Umbilical cord (tissue), 2 donors: ENCODE measurements around the gene TRABD. TPM values are rescaled to one million over a fixed set of nuclear protein-coding genes. Genes with fewer than 3 reads are reported as not detected.
"Not testable (repeated sequence)": the region's sequence is repeated elsewhere in the genome, so short reads cannot be mapped to it uniquely, and the experiment has no call there.

Source experiments
- DNase-seq: peaks from one replicate; pipeline ENCODE4 v3.0.0-alpha.2; 2015; ENCODE audit warnings: low spot score
- total RNA-seq: library from RNA; depleted of rRNA; stranded (reverse); fragments of >200 nt; gene quantifications from one replicate; pipeline ENCODE4 v1.2.3, GENCODE V29; 2014; ENCODE audit warnings: low replicate concordance; ENCODE audit not compliant: insufficient read depth

TRABD gene
- total RNA-seq, 1 donor from 2014 or later: 20.5 TPM

DNA sequence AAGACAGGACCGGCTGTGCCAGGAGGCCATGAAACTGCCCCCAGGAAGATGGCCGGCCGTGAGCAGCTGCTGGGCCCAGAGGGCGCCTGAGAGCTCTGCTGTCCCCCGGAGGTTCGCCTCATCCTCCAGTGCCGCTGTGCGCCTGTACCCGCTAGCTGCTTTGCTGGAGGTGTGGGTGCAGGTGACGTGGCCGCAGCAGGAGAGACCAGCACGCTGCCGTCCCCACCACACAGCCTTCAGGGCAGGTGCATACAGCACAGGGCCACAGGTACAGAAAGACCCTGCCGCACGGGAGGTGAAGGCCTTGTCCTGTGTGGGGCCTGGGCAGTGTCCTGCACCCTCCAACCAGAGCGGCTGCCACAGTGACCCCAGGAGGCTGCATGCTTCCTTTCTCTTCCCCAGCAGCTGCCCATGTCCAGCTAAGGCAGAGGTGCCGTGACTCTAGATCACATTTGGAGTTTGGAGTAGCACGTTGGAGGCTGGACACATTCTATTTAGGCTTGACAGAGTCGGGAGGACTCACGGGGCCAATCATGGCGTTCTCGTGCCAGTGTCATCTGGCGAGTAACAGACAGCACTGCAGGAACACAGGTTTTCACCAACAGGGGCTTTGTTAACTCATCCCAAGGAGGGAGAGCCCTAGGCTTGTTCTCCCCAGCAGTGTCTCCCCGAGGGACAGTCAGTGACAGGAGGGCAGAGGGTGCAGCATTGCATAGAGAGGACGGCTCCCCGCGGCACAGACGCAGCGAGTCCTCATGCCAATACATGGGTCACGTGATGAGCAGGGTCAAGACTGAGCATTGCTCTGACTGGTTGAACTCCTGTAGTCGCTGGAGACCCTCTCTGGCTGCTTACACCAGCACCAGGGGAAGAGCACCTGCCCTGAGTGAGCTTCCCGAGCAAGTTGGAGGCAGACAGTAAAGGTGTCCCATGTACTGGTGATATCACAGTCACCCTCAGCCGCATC is 33.9 kb upstream of the TRABD start:
- DNase-seq: no peak

DNA sequence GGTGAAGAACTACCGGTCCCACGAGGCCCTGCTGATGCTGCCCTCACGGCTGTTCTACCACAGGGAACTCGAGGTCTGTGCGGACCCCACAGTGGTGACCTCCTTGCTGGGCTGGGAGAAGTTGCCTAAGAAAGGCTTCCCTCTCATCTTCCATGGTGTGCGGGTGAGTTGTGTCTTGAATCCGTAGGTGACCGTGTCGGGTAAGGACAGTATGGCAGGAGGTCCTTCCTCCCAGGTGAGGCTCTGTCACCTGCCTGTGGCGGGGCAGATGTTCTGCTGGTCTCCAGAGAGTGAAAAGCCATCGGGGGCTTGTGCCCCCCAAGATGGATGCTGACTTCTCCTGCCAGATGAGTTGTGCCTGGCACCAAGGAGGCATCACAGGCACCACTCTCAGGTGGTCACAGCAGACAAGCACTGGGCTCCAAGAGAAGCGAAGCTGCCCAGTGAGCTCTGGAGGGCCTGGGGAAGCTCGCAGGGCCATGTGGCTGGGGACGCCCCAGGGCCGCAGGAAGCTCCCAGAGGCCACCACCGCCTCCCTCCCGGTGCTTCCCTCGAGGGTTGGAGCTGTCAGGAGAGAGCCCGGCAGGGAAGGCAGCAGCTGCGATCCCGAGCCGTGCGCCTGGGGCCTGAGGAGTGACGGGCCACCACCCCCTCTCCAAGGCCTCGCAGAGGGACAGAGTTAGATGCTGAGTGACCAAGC is 32.5 kb upstream of the TRABD start:
- no peak for DNase-seq

DNA sequence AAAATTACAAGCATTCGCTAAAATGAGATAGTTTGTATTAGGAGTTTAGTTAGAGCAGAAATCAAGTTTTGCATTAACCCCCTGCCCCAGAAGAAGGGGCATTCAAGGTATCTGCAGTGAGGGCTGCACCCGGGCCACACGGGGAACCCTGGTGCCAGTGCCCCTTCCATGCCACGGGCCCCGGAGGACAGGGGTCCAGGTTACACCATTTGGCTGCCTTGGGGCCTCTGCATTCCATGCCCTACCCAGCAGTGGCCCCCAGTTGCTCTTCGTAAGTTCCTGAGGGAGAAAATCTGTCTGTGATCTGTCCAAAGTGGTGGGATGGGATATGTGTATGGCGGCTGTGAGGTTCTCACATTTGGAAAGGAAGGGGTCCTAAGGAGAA is 32.0 kb upstream of the TRABD start:
- no peak for DNase-seq

GRCh38 chr22:50157709-50158375 is 27.9 kb upstream of the TRABD start:
- no peak for DNase-seq

- no peak for DNase-seq
These were observed 24.8 kb upstream of the TRABD start for GRCh38 chr22:50160947-50161346.

GRCh38 chr22:50161508-50162390 is 24.0 kb upstream of the TRABD start:
- DNase-seq: no peak

DNA sequence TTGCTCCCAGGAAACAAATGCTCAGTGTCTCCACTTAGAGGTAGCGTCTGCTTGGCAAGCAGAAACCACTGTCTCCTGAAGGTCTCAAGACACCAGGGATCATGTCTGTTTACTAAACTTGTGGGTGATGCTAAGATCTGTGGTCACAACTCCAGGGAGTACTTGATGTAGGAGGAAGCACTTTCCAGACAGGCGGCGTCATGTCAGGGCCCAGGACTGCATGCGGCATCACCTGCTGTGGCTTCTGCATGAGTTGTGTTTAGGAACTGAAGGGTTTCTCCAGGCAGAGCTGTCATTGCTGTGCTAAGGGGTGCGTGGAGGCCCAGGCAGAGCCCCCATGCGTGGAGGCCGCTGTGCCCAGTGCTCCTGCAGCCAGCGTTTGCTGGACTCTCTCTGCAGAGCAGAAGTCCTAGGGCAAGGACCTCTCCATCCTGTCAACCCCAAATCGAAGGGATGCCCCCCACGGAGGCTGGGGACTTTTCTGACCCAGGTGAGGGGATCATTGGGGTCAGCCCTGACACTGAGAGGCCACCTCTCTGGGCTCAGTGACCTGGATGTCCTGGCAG is 23.2 kb upstream of the TRABD start:
- DNase-seq: no peak

- no peak for DNase-seq
These were observed 20.1 kb upstream of the TRABD start for GRCh38 chr22:50165436-50166123.

DNA sequence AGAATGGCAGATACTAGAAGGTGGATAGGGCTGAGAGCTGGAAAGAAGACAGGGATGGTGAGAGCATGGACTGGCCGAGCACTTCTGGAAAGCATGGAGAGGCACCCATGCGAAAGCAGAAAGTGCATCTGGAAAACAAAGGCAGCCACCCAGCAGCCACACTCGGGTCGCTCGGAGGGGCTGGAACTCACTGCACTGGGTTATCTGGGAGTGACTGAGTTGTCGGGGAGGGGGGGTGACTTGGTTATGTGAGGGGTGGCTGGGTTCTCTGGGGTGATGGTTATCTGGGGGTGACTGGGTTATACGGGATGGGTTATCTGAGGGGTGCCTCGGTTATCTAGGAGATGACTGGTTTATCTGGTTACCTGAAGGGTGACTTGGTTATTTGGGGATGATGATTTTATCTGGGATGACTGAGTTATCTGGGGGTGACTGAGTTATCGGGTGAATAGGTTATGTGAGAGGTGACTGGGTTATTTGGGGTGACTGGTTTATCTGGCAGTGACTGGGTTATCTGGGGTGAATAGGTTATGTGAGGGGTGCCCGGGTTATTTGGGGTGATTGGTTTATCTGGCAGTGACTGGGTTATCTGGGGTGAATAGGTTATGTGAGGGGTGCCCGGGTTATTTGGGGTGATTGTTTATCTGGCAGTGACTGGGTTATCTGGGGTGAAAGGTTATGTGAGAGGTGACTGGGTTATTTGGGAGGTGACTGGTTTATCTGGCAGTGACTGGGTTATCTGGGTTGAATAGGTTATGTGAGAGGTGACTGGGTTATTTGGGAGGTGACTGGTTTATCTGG is 17.8 kb upstream of the TRABD start:
- no peak for DNase-seq

DNA sequence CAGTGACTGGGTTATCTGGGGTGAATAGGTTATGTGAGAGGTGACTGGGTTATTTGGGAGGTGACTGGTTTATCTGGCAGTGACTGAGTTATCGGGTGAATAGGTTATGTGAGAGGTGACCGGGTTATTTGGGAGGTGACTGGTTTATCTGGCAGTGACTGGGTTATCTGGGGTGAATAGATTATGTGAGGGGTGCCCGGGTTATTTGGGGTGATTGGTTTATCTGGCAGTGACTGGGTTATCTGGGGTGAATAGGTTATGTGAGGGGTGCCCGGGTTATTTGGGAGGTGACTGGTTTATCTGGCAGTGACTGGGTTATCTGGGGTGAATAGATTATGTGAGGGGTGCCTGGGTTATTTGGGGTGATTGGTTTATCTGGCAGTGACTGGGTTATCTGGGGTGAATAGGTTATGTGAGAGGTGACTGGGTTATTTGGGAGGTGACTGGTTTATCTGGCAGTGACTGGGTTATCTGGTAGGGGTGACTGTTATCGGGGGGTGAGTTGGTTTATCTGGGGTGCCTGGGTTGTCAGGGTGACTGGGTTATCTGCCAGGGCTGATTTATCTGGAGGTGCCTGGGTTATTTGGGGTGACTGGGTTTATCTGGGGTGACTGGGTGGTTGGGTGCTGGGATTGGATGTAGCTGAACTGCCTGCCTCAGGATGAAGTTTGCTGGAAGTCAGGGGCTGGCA is 17.1 kb upstream of the TRABD start:
- DNase-seq: not testable (repeated sequence)

DNA sequence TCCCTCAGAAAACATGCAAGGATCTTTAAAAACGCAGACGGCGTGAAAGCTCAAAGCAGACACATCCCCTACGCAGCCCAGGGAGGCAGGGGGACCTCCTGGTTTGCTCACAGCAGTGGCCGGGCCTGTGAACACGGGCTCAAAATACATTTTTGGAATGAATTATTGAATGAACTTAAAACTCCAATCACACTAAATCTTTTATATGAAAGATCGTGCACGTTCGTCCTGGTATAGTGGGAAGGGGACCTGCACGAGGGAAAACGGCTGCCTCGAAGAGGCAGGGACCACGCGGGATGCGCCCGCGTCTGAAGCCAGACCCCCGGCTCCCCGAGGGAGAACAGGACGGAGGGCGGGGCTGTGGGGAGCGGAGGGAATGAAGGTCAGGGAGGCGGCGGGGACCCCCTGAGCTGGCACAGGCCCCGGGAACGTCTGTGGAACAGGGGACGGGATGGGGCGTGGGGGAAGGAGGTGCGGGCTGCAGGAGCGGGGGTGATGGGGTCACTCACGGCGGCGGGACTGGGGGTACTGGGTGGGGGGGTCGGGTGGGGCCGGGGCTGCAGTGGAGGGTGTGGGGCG is 16.4 kb upstream of the TRABD start:
- DNase-seq: no peak

DNA sequence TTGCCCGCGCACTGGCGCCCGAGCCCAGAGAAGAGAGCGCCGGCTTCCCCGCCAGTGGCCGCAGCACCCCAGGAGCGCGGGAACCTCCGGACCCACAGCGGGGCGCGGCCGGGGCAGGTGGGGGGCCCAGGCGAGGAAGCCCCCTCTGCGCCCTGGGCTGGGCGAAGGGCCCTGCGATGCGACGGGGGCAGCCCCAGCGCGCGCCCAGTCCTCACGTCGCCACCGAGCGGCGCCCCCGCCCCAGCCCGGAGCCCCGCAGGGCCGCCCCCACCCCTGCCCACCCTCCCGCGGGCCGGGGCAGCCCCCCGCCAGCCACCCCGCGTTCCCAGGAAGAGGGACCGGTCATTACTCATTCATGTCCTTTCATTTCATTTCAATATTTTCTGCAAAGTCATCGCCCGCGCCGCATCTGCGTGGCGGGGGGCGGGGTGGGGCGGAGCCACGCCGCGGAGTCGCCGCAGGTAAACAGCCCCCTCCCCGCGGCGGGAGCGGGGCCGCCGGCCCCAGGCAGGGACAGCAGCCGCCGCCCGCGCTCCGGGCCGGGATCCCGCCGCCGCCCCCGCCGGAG is 15.9 kb upstream of the TRABD start:
- no peak for DNase-seq

DNA sequence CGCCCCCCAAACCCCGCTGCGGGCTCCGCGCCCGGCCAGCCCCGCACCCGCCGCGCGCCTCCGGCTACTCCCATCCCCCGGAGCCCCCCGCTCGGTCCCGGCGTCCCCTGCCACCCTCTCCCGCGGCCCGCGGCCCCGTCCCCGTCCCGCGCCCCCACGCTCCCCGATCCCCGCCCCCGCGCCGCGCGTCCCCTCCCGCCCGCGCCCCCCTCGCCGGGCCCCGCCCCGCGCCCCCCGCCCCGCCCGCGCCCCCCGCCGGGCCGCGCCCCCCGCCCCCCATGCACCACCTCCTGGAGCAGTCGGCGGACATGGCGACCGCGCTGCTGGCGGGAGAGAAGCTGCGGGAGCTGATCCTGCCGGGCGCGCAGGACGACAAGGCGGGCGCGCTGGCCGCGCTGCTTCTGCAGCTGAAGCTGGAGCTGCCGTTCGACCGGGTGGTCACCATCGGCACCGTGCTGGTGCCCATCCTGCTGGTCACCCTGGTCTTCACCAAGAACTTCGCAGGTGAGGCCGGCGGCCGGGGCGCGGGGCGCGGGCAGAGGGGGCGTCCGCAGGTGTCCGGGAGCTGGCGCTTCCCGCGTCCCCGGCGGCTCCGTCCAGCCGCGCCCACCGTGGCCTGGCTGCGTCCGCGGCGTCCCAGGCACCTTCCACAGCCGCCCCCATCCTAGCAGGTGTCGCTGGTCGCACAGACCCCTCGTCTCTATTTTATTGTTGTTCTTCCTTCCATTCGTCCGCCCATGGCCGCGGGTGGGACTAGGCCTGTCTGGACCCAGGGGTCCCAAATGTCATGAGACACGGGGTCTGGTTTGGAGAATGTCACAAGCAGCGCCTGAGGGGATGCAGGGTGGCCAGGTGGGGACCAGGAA is 15.0 kb upstream of the TRABD start, which contains the start of gene PANX2:
Gene PANX2, plus strand, starts transcription at position 279 of the 866 bp plus-strand sequence. Its CDS starts 0 bp downstream, at position 279.
- no peak for DNase-seq

DNA sequence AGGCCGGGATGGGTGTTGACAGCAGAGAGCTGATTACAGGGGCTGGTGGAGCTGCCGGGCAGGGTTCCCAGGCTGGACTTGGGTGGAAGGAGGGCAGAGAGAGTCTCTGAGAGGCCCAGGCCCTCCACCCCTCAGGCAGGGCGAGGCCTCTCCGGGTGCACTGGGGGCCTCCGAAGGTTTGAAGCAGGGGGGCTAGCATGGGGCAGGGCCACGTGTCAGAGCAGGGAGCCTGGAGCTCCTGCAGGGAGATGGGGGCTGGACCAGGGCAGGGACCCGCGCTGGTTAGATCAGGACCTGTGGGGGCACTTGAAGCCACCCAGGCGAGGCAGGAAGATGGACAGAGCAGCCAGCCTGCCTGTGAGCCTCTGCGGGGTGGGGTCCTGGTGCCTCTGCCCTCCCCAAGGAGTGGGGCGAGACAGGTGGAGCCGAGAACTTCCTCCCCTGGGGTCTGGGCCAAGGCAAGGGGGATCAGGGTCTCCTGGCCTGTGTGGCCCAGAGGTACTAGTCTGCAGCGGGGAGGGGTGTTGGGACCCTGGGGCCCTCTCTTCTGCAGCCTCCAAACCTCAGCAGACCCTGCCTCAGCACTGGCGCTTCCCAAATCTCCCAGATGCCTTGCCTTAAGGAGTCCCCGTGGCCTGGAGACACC is 14.3 kb upstream of the TRABD start:
- DNase-seq: peak; percentile 83

GRCh38 chr22:50171965-50172421 is 13.7 kb upstream of the TRABD start:
- no peak for DNase-seq

DNA sequence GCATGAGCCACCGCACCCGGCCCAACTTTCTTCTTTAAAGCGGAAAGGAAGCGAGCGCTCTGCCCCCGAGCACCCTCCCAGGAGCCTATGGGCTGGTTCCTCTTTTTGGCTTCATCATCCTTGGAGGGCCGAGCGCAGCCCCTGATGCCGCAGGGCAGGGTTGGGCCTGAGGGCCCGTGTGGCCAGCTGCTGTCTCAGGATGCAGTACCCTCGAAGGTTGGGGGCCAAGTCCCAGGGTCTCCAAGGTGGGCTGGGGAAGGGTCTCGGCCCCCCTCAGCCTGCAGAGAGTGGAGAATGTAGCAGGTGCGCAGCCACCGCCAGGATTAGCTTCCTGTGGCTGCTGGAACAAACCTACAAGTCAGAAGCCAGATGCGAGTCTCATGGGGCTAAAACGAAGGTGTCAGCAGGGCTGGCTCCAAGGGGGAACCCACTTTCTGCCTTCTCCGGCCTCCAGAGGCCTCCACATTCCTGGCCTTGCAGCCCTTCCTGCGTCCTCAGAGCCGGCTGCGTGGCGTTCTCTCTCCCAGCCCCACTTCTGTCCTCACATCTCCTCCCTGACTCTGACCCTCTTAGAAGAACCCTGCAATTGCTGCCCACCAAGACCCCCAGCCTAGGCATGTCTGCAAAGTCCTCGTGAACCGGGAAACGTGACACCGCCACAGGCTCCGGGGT is 12.3 kb upstream of the TRABD start:
- DNase-seq: no peak
